Hematopoietic multipotent progenitor cell treated with erythropoietin and hydrocortisone succinate and interleukin-3 and kit ligand, for 6 days (in vitro differentiated cells): Measurements from ENCODE around the gene IPO4.

Experiments
- DNase-seq: peaks from one replicate; pipeline ENCODE4 v3.0.0-alpha.2; 2015

IPO4 gene

GRCh38 chr14:24172261-24172860, 16.3 kb downstream of the IPO4 start:
- DNase-seq, result peak; percentile 49

- DNase-seq, result peak; percentile 98
Observed at GRCh38 chr14:24171422-24172260, 17.0 kb downstream of the IPO4 start, which contains the start of gene REC8. Gene REC8 (plus strand): TSS chr14:24172080. CDS start chr14:24172553, 473 bp downstream.

GRCh38 chr14:24167469-24168114, 21.0 kb downstream of the IPO4 start:
- no peak for DNase-seq

GRCh38 chr14:24165785-24166184, 22.8 kb downstream of the IPO4 start:
- no peak for DNase-seq

- no peak for DNase-seq
Observed at GRCh38 chr14:24164518-24164991, 24.1 kb downstream of the IPO4 start.

GRCh38 chr14:24162093-24162492, 26.5 kb downstream of the IPO4 start:
- no peak for DNase-seq

GRCh38 chr14:24160850-24161804, 27.5 kb downstream of the IPO4 start, which contains the start of gene IRF9:
Gene IRF9 (plus strand): TSS chr14:24161265. CDS start chr14:24162145, 880 bp downstream.
- DNase-seq, result peak; percentile 98

GRCh38 chr14:24160499-24160849, 28.1 kb downstream of the IPO4 start:
- DNase-seq, result no peak

GRCh38 chr14:24159777-24160498, 28.7 kb downstream of the IPO4 start:
- DNase-seq, result no peak

GRCh38 chr14:24157331-24157730, 31.3 kb downstream of the IPO4 start:
- no peak for DNase-seq

- DNase-seq, result no peak
Observed at GRCh38 chr14:24156840-24157239, 31.8 kb downstream of the IPO4 start.

- no peak for DNase-seq
Observed at GRCh38 chr14:24155100-24155499, 33.5 kb downstream of the IPO4 start.

GRCh38 chr14:24151404-24152080, 37.1 kb downstream of the IPO4 start:
- DNase-seq, result no peak

- DNase-seq, result no peak
Observed at GRCh38 chr14:24150993-24151392, 37.6 kb downstream of the IPO4 start.

GRCh38 chr14:24150567-24150966, 38.0 kb downstream of the IPO4 start:
- DNase-seq, result no peak

- no peak for DNase-seq
Observed at GRCh38 chr14:24150061-24150460, 38.6 kb downstream of the IPO4 start.

- DNase-seq, result no peak
Observed at GRCh38 chr14:24149302-24149969, 39.2 kb downstream of the IPO4 start.

- peak; percentile 40 for DNase-seq
Observed at GRCh38 chr14:24147761-24148428, 40.7 kb downstream of the IPO4 start.

- peak; percentile 100 for DNase-seq
Observed at GRCh38 chr14:24146978-24147760, 41.4 kb downstream of the IPO4 start, which contains the start of gene RNF31. Gene RNF31 (plus strand): TSS chr14:24147498. CDS start chr14:24147699, 201 bp downstream.
